ENCODE measurements around the gene MAGEA4.

DNA sequence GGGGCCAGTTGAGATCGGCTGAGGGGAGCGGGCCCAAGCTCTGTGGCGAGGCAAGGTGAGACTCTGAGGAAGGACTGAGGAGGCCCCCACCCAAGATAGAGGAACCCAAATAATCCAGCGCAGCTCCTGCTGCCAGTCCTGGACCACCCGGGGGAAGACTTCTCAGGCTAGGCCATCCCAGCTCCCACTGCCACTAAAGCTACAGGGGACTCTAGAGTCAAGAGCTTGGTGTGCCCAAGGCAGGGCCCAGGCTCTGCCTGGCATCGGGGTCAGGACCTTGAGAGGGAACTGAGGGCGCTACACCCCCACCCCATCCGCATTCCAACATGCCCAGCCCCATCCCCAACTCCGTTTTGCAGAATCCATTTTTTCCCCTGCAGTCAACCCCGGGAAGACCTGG, 8.6 kb downstream of the MAGEA4 start:
- TF ChIP-seq, protein P1, sequence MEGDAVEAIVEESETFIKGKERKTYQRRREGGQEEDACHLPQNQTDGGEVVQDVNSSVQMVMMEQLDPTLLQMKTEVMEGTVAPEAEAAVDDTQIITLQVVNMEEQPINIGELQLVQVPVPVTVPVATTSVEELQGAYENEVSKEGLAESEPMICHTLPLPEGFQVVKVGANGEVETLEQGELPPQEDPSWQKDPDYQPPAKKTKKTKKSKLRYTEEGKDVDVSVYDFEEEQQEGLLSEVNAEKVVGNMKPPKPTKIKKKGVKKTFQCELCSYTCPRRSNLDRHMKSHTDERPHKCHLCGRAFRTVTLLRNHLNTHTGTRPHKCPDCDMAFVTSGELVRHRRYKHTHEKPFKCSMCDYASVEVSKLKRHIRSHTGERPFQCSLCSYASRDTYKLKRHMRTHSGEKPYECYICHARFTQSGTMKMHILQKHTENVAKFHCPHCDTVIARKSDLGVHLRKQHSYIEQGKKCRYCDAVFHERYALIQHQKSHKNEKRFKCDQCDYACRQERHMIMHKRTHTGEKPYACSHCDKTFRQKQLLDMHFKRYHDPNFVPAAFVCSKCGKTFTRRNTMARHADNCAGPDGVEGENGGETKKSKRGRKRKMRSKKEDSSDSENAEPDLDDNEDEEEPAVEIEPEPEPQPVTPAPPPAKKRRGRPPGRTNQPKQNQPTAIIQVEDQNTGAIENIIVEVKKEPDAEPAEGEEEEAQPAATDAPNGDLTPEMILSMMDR (IDR thresholded peaks at IDR 0.05) = no peak
- TF ChIP-seq POLR2A (IDR thresholded peaks at IDR 0.05) = no peak

All from suprapubic skin (tissue), 3 donors.